ENCODE data around the gene GLRA3. TPM values are rescaled to one million over a fixed set of nuclear protein-coding genes. Genes with fewer than 3 reads are reported as not detected.

The GLRA3 gene
- not detected for polyA plus RNA-seq (2012; ENCODE audit: insufficient read length, low read depth)

GRCh38 chr4:174828845-174829701 lies at the start of gene GLRA3:
Gene GLRA3 (minus strand): TSS chr4:174829247. CDS start chr4:174828811, 436 bp downstream.
- TF ChIP-seq REST (IDR thresholded peaks at IDR 0.05; ENCODE audit: insufficient read depth in 1 of 2, low read depth in 2 of 2, low read length in 2 of 2) (peak; percentile 83 to 98), SIN3A (IDR thresholded peaks at IDR 0.05; ENCODE audit: borderline replicate concordance, insufficient read depth, low read length) (no peak)

GRCh38 chr4:174874898-174875297 lies 45.9 kb upstream of the GLRA3 start:
- TF ChIP-seq FOXP2 (optimal IDR thresholded peaks at IDR 0.05; ENCODE audit: borderline replicate concordance, extremely low read depth, extremely low read length, insufficient read depth) (no peak), SIN3A (IDR thresholded peaks at IDR 0.05; ENCODE audit: borderline replicate concordance, insufficient read depth, low read length) (no peak), TAF1 (IDR thresholded peaks at IDR 0.05; ENCODE audit: borderline replicate concordance, insufficient read depth, low read length) (no peak), REST (IDR thresholded peaks at IDR 0.05; ENCODE audit: insufficient read depth in 1 of 2, low read depth in 2 of 2, low read length in 2 of 2) (no peak)

DNA sequence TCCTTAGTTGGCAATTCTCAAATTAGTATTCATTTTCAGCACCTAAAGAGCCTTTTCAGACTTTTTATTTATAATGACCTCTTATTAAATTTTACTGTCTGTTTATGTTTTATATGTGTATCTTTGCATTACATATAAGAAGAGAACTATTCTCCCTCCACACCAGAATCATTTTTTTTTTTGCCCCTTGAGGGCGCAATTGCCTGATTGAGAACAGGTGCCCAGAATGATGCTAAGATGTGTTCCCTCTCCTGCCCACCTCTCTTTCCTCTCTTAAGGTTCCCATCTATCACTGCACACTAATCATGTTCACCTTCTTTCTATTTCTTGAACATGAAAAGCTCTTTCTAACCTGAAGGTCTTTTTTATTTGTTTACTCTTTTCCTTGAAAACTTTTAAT lies 44.9 kb upstream of the GLRA3 start:
- TF ChIP-seq POLR2AphosphoS5 (IDR thresholded peaks at IDR 0.05; ENCODE audit: low read depth, low read length) (no peak), TAF1 (IDR thresholded peaks at IDR 0.05; ENCODE audit: borderline replicate concordance, insufficient read depth, low read length) (no peak), FOXP2 (optimal IDR thresholded peaks at IDR 0.05; ENCODE audit: borderline replicate concordance, extremely low read depth, extremely low read length, insufficient read depth) (no peak), REST (IDR thresholded peaks at IDR 0.05; ENCODE audit: insufficient read depth in 1 of 2, low read depth in 2 of 2, low read length in 2 of 2) (no peak), SIN3A (IDR thresholded peaks at IDR 0.05; ENCODE audit: borderline replicate concordance, insufficient read depth, low read length) (no peak)

DNA sequence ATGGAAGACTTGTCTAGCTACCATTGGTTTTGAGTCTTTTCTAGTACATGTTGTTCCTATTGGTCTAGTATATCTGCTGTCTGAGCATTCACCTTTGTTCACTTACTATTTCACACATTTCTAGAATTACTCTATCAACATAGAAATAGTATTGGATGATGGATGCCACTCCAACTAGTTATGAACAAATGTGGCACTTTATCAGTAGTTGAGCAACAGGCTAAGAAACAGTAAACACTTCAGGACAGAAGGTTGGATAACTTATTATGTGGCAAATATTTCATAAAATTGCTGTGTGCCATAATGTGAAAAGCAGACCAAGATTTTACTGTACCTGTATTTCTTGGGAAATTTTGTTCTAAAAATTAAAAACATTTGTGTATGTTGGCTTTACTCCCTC lies 42.4 kb upstream of the GLRA3 start:
- TF ChIP-seq SIN3A (IDR thresholded peaks at IDR 0.05; ENCODE audit: borderline replicate concordance, insufficient read depth, low read length) (no peak), FOXP2 (optimal IDR thresholded peaks at IDR 0.05; ENCODE audit: borderline replicate concordance, extremely low read depth, extremely low read length, insufficient read depth) (no peak), TAF1 (IDR thresholded peaks at IDR 0.05; ENCODE audit: borderline replicate concordance, insufficient read depth, low read length) (no peak), REST (IDR thresholded peaks at IDR 0.05; ENCODE audit: insufficient read depth in 1 of 2, low read depth in 2 of 2, low read length in 2 of 2) (no peak), POLR2AphosphoS5 (IDR thresholded peaks at IDR 0.05; ENCODE audit: low read depth, low read length) (no peak)

Data from PFSK-1 (cell line).